Caco-2 (cell line): ENCODE results near the gene KRT2. TPM values are rescaled to one million over a fixed set of nuclear protein-coding genes. Genes with fewer than 3 reads are reported as not detected.

ENCODE experiments used
- BruUV-seq: library from RNA; stranded (reverse); fragments of 400-500 nt; replicated peaks from 2 replicates; lab custom pipeline; 2021; lab: Mats Ljungman, UMichigan
- CTCF ChIA-PET: fragments of 300-600 bp; sonication (Branson Sonifier 250); formaldehyde crosslinking; loops from one replicate; lab custom pipeline; 2022; ENCODE audit warnings: antibody characterized with exemption; lab: Charles Lee
- POLR2A ChIA-PET: fragments of 300-600 bp; sonication (Branson Sonifier 250); formaldehyde crosslinking; loops from one replicate; lab custom pipeline; 2022; ENCODE audit warnings: antibody characterized with exemption; lab: Charles Lee
- DNase-seq, 2 experiments: peaks; one replicate each; pipeline versions ENCODE4 v3.0.0 to v3.0.0-alpha.2; 2020 to 2022
- H3K27me3 ChIP-seq: replicated peaks from 2 replicates; pipeline ENCODE4 v1.6.0; 2011; ENCODE audit warnings: low read length; ENCODE audit not compliant: control insufficient read depth, insufficient read depth
- H3K36me3 ChIP-seq: 2 replicates; pipeline ENCODE4 v1.5.1; 2011; ENCODE audit warnings: low read length; ENCODE audit not compliant: control insufficient read depth, insufficient read depth
- H3K4me1 ChIP-seq: fragments of 250-450 bp; sonication (Bioruptor Pico); 2 replicates; pipeline ENCODE4 v1.5.1; 2020; ENCODE audit warnings: mild to moderate bottlenecking
- H3K4me3 ChIP-seq: 2 replicates; pipeline ENCODE4 v1.5.1; 2011; ENCODE audit warnings: low read depth, mild to moderate bottlenecking, control low read depth, low read length
- H3K9me3 ChIP-seq: fragments of 250-450 bp; sonication (Bioruptor Pico); 2 replicates; pipeline ENCODE4 v1.5.1; 2020; ENCODE audit warnings: mild to moderate bottlenecking, moderate library complexity
- H3K27ac Mint-ChIP-seq: one replicate; pipeline ENCODE4 v1.8.0; 2022; ENCODE audit warnings: mixed read lengths; ENCODE audit not compliant: unreplicated experiment
- H3K27me3 Mint-ChIP-seq: one replicate; pipeline ENCODE4 v1.8.0; 2022; ENCODE audit warnings: mixed read lengths; ENCODE audit not compliant: insufficient read depth, unreplicated experiment
- H3K36me3 Mint-ChIP-seq: one replicate; pipeline ENCODE4 v1.8.0; 2022; ENCODE audit warnings: mild to moderate bottlenecking, mixed read lengths; ENCODE audit not compliant: insufficient read depth, unreplicated experiment
- H3K4me1 Mint-ChIP-seq: one replicate; pipeline ENCODE4 v1.8.0; 2022; ENCODE audit warnings: low read depth, mixed read lengths; ENCODE audit not compliant: unreplicated experiment
- H3K4me3 Mint-ChIP-seq: one replicate; pipeline ENCODE4 v1.8.0; 2022; ENCODE audit warnings: mild to moderate bottlenecking, moderate library complexity, mixed read lengths; ENCODE audit not compliant: unreplicated experiment
- H3K9me3 Mint-ChIP-seq: one replicate; pipeline ENCODE4 v1.8.0; 2022; ENCODE audit warnings: mixed read lengths; ENCODE audit not compliant: unreplicated experiment
- intact Hi-C: fragments of 100-400 bp; cut with micrococcal nuclease; formaldehyde crosslinking; loops from one replicate; pipeline ENCODE4 v1.10.0; 2022; ENCODE audit not compliant: unreplicated experiment
- total RNA-seq: library from RNA; stranded (reverse); gene quantifications from 2 replicates; pipeline ENCODE4 v1.2.3, GENCODE V29; 2022
- TF ChIP-seq, protein P1 (sequence below), 2 experiments: fragments of 200-600 bp in 1 of 2; IDR thresholded peaks; 1 replicate in 1 of 2; 2 replicates in 1 of 2; pipeline versions ENCODE4 v1.5.1 to v1.8.0; 2011 to 2022; ENCODE audit warnings: antibody characterized with exemption in 1 of 2, control low read depth in 1 of 2, inconsistent platforms in 1 of 2, low read depth in 1 of 2, low read length in 1 of 2, mild to moderate bottlenecking in 1 of 2, moderate library complexity in 1 of 2; ENCODE audit not compliant: insufficient read depth in 1 of 2, severe bottlenecking in 1 of 2, unreplicated experiment in 1 of 2

Gene KRT2
- total RNA-seq, 1 experiment from 2014 or later, result not detected

DNA sequence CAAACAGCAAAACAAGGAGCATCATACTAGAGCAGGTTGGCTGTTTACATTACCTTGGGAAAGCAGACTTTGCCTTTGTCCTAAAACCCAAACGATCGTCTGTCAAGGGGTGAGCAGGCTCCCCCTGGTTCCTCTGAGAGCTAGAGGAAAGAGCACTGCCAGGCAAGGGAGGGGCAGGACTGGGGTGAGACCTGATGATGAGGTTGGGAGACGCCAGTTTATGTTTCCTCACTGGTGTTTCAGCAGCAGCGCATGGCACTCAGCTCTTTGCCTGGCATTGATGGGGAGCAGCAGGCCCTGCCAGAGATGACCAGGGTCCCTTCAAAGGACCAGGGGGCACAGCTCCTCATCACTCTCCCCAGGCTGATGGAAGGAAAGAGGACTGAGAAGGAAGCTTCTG, 7.9 kb upstream of the KRT2 start:
- Histone ChIP-seq H3K9me3 (no peaks in the 10 kb centered on the region), H3K36me3 (no peaks in the 10 kb centered on the region), H3K4me1 (no peaks in the 10 kb centered on the region), H3K4me3 (no peak overlapping the region), H3K27me3 (no peaks in the 10 kb centered on the region; the same call in none of the 2 replicates)
- CTCF ChIA-PET, result no interaction called here
- Mint-ChIP-seq H3K27me3 (peaks cover 29% of the 10 kb centered on the region), H3K4me1 (no peaks in the 10 kb centered on the region), H3K36me3 (no peaks in the 10 kb centered on the region), H3K4me3 (no peak overlapping the region), H3K9me3 (no peaks in the 10 kb centered on the region), H3K27ac (no peak overlapping the region)
- DNase-seq, result no peak
- TF ChIP-seq, protein P1, sequence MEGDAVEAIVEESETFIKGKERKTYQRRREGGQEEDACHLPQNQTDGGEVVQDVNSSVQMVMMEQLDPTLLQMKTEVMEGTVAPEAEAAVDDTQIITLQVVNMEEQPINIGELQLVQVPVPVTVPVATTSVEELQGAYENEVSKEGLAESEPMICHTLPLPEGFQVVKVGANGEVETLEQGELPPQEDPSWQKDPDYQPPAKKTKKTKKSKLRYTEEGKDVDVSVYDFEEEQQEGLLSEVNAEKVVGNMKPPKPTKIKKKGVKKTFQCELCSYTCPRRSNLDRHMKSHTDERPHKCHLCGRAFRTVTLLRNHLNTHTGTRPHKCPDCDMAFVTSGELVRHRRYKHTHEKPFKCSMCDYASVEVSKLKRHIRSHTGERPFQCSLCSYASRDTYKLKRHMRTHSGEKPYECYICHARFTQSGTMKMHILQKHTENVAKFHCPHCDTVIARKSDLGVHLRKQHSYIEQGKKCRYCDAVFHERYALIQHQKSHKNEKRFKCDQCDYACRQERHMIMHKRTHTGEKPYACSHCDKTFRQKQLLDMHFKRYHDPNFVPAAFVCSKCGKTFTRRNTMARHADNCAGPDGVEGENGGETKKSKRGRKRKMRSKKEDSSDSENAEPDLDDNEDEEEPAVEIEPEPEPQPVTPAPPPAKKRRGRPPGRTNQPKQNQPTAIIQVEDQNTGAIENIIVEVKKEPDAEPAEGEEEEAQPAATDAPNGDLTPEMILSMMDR (IDR thresholded peaks at IDR 0.05; ENCODE audit: insufficient read depth in 1 of 2, low read depth in 1 of 2, low read length in 1 of 2, severe bottlenecking in 1 of 2, unreplicated experiment in 1 of 2), result no peak
- intact Hi-C loops, result no loop called here
- POLR2A ChIA-PET, result no interaction called here
- no TSS peak for BruUV-seq

DNA sequence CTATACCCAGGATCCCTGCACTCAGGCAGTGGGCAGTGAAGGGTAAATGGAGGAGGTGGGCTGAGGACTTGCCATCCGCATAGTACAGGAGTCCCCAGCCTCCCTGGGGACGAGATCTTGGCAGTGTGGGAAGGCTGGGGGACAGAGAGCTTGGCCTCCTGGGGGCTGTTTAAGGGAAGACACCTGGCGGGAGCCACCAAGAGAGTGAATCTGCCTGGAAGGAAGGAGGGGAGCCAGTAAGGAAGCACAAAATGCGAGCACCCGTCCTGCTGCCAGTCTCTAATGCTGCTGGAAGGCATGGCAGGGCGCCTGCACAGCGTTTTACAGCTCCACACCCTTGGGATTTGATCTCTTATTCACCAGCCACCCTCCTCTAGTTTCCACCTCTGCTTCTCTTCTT, 7.4 kb upstream of the KRT2 start:
- peaks cover 29% of the 10 kb centered on the region for H3K27me3 Mint-ChIP-seq
- POLR2A ChIA-PET, result no interaction called here
- intact Hi-C loops, result no loop called here
- H3K27ac Mint-ChIP-seq, result no peak overlapping the region
- H3K4me3 ChIP-seq, result no peak overlapping the region
- H3K4me1 ChIP-seq, result no peaks in the 10 kb centered on the region
- no TSS peak for BruUV-seq
- CTCF ChIA-PET, result no interaction called here
- H3K36me3 Mint-ChIP-seq, result no peaks in the 10 kb centered on the region
- TF ChIP-seq, protein P1 (IDR thresholded peaks at IDR 0.05; ENCODE audit: insufficient read depth in 1 of 2, low read depth in 1 of 2, low read length in 1 of 2, severe bottlenecking in 1 of 2, unreplicated experiment in 1 of 2), result no peak
- H3K27me3 ChIP-seq, result no peaks in the 10 kb centered on the region; the same call in none of the 2 replicates
- no peaks in the 10 kb centered on the region for H3K36me3 ChIP-seq
- DNase-seq, result no peak
- H3K9me3 Mint-ChIP-seq, result no peaks in the 10 kb centered on the region
- no peak overlapping the region for H3K4me3 Mint-ChIP-seq
- no peaks in the 10 kb centered on the region for H3K9me3 ChIP-seq
- no peaks in the 10 kb centered on the region for H3K4me1 Mint-ChIP-seq

- no peaks in the 10 kb centered on the region for H3K36me3 ChIP-seq
- DNase-seq, result no peak
- no peaks in the 10 kb centered on the region for H3K4me1 Mint-ChIP-seq
- H3K27me3 ChIP-seq, result no peaks in the 10 kb centered on the region; the same call in none of the 2 replicates
- no peak overlapping the region for H3K27ac Mint-ChIP-seq
- H3K4me3 Mint-ChIP-seq, result no peak overlapping the region
- POLR2A ChIA-PET, result no interaction called here
- no peaks in the 10 kb centered on the region for H3K36me3 Mint-ChIP-seq
- H3K9me3 ChIP-seq, result no peaks in the 10 kb centered on the region
- TF ChIP-seq, protein P1 (IDR thresholded peaks at IDR 0.05; ENCODE audit: insufficient read depth in 1 of 2, low read depth in 1 of 2, low read length in 1 of 2, severe bottlenecking in 1 of 2, unreplicated experiment in 1 of 2), result no peak
- no peaks in the 10 kb centered on the region for H3K4me1 ChIP-seq
- H3K4me3 ChIP-seq, result no peak overlapping the region
- intact Hi-C loops, result no loop called here
- BruUV-seq, result no TSS peak
- CTCF ChIA-PET, result no interaction called here
- H3K27me3 Mint-ChIP-seq, result peaks cover 25% of the 10 kb centered on the region
- no peaks in the 10 kb centered on the region for H3K9me3 Mint-ChIP-seq
Observed at GRCh38 chr12:52658196-52658595, 6.2 kb upstream of the KRT2 start.
